RWPE2 (cell line): ENCODE data around the gene MVD.

Experiments
- ATAC-seq: fragments of 200-7000 bp; cut with Tn5 transposase; 3 replicates; pipeline ENCODE4 v1.9.1; 2021; ENCODE audit warnings: low read depth
- DNase-seq: peaks from one replicate; pipeline ENCODE4 v3.0.0-alpha.2; 2020; ENCODE audit warnings: low spot score
- H3K27ac ChIP-seq: fragments of 450-650 bp; 2 replicates; pipeline ENCODE4 v1.5.1; 2017; ENCODE audit warnings: mild to moderate bottlenecking; ENCODE audit not compliant: poor library complexity, severe bottlenecking
- H3K27me3 ChIP-seq: fragments of 250-450 bp; sonication (Bioruptor Pico); 2 replicates; pipeline ENCODE4 v1.5.1; 2021; ENCODE audit warnings: mild to moderate bottlenecking, moderate library complexity; ENCODE audit not compliant: insufficient read depth, poor library complexity, severe bottlenecking
- H3K36me3 ChIP-seq: fragments of 250-450 bp; sonication (Bioruptor Pico); 2 replicates; pipeline ENCODE4 v1.5.1; 2020; ENCODE audit warnings: low read depth, mild to moderate bottlenecking, moderate library complexity
- H3K4me1 ChIP-seq: fragments of 250-450 bp; sonication (Bioruptor Pico); 2 replicates; pipeline ENCODE4 v1.5.1; 2021; ENCODE audit warnings: mild to moderate bottlenecking, moderate library complexity; ENCODE audit not compliant: insufficient read depth, poor library complexity, severe bottlenecking
- H3K4me3 ChIP-seq: fragments of 250-450 bp; sonication (Bioruptor Pico); 2 replicates; pipeline ENCODE4 v1.5.1; 2021; ENCODE audit warnings: mild to moderate bottlenecking, moderate library complexity; ENCODE audit not compliant: severe bottlenecking
- H3K9me3 ChIP-seq: fragments of 250-450 bp; sonication (Bioruptor Pico); 2 replicates; pipeline ENCODE4 v1.5.1; 2021; ENCODE audit warnings: mild to moderate bottlenecking, moderate library complexity; ENCODE audit not compliant: severe bottlenecking
- TF ChIP-seq, protein P1 (sequence below): fragments of 450-650 bp; IDR thresholded peaks from one replicate; pipeline ENCODE4 v1.5.1; 2017; ENCODE audit warnings: mild to moderate bottlenecking, moderate library complexity; ENCODE audit not compliant: poor library complexity, severe bottlenecking

The MVD gene

DNA sequence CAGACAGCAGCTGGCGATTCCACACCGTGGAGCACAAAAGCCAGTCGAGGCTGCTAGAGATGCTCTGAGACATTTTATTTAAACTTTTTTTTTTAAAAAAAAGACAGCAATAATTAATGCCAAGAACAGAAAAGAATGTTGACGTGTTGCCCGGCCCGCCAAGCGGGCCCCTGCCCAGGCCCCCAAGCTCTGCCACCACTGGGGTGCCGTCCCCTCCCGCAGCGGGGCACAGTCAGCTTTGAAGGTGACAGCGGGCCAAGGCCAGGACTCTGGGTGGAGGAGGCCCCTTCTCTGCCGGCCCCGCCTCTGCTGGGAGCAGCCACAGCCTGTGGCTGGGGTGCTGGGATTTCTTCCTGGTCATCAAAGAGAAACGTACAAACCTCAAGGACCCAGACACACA lies 33.5 kb upstream of the MVD start:
- Histone ChIP-seq H3K4me1 (peaks cover 7% of the 10 kb centered on the region), H3K27ac (no peak overlapping the region), H3K4me3 (no peak overlapping the region), H3K27me3 (no peaks in the 10 kb centered on the region), H3K9me3 (no peaks in the 10 kb centered on the region), H3K36me3 (peaks cover 20% of the 10 kb centered on the region)
- ATAC-seq (no peak), DNase-seq (no peak)
- TF ChIP-seq, protein P1, sequence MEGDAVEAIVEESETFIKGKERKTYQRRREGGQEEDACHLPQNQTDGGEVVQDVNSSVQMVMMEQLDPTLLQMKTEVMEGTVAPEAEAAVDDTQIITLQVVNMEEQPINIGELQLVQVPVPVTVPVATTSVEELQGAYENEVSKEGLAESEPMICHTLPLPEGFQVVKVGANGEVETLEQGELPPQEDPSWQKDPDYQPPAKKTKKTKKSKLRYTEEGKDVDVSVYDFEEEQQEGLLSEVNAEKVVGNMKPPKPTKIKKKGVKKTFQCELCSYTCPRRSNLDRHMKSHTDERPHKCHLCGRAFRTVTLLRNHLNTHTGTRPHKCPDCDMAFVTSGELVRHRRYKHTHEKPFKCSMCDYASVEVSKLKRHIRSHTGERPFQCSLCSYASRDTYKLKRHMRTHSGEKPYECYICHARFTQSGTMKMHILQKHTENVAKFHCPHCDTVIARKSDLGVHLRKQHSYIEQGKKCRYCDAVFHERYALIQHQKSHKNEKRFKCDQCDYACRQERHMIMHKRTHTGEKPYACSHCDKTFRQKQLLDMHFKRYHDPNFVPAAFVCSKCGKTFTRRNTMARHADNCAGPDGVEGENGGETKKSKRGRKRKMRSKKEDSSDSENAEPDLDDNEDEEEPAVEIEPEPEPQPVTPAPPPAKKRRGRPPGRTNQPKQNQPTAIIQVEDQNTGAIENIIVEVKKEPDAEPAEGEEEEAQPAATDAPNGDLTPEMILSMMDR = no peak

DNA sequence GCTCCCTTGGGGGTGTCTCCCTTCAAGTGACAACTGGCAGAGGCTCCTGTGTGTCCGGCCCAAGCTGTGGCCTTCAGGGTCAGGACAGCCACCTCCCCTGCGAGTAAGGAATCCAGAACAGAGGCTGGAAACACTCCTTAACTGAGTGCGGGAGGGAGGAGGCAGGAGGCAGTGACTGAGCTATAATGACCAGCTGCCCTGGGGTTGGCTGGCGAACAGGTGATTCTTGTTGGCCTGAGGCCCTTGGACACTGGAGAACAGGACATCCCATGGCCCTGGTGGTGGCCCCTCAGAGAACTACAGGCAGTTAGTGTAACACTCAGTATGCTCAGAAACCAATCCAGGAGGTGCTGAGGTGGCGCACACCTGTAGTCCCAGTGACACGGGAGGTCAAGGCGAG lies 32.9 kb upstream of the MVD start:
- no peaks in the 10 kb centered on the region for H3K9me3 ChIP-seq
- DNase-seq (no peak), ATAC-seq (no peak)
- no peak overlapping the region for H3K27ac ChIP-seq
- TF ChIP-seq, protein P1 = no peak
- no peak overlapping the region for H3K4me3 ChIP-seq
- no peaks in the 10 kb centered on the region for H3K27me3 ChIP-seq
- peaks cover 20% of the 10 kb centered on the region for H3K36me3 ChIP-seq
- peaks cover 1% of the 10 kb centered on the region for H3K4me1 ChIP-seq

DNA sequence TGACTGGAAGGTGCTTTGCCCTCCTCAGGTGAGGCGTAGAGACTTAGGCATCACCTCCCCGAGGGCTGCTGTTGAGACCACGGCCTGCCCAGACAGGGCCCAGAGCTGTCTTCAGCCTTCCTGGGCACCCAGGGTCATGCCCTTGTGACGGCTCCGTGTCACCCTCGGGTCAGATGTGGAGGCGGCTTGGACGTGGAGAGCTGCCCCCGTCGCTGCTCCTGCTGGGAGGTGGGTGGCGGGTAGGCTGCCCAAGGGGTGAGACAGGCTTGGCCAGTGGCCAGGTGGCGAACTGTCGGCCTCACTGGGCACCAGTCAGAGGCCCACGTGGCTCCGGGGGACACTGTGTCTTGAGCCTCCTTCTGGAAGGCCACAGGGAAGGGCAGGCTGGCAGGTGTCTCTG lies 32.3 kb upstream of the MVD start:
- Histone ChIP-seq H3K4me3 (no peak overlapping the region), H3K36me3 (peaks cover 16% of the 10 kb centered on the region), H3K9me3 (no peaks in the 10 kb centered on the region), H3K27ac (no peak overlapping the region), H3K27me3 (no peaks in the 10 kb centered on the region), H3K4me1 (no peaks in the 10 kb centered on the region)
- TF ChIP-seq, protein P1 = no peak
- DNase-seq (no peak), ATAC-seq (peak; percentile 4; the same call in 1 of the 3 replicates)

DNA sequence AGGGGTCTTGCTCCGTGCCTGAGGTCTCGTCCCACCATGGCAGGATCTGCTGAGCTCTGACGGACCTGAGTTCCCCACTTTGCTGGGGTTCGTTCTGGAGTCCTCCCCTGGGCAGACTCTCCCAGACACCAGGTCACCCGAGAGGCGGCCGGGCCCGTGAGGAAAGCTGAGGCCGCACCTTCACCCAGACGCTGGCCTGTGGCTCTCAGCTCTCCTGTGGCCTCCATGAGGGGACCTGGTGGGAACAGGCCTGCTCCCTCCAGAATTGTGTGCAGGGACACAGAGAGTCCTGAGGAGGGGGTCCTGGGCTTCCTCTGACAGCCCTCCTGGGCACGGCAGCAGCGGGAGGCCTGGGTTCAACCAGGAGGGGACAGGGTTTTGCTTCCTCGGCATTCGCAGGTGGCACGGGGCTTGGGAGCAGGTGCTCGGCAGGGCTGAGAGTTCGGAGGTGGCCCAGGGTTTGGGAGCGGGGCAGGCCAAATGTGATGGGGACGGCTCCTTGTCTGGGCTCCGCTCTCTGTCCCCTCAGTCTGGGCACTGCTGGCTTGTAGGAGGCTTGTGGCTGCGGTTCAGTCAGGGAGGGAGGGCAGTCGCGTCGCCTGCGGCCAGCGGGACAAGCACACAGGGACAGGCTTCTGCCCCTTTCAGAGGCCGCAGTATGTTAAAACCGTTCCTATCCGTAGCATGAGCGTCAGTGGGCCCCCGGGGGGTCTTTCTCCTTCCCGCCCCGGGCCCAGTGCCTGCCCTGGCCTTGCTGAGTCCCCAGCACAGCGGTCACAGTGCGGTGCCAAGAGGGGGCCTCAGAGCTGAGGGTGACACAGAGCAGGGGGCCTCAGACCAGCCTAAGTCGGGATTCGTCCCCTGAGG lies 31.6 kb upstream of the MVD start:
- no peaks in the 10 kb centered on the region for H3K4me1 ChIP-seq
- no peak for ATAC-seq

More for the DNA sequence above, 31.6 kb upstream of the MVD start:
- Histone ChIP-seq H3K9me3 (no peaks in the 10 kb centered on the region), H3K27ac (no peak overlapping the region), H3K36me3 (peaks cover 16% of the 10 kb centered on the region), H3K27me3 (no peaks in the 10 kb centered on the region), H3K4me3 (no peak overlapping the region)
- DNase-seq = no peak
- TF ChIP-seq, protein P1 = no peak
